H1 (cell line): ENCODE measurements around the gene VWCE. TPM values are rescaled to one million over a fixed set of nuclear protein-coding genes. Genes with fewer than 3 reads are reported as not detected.

ENCODE experiments used
- CTCF ChIA-PET: fragments of 300-600 bp; sonication (Branson Sonifier 250); formaldehyde crosslinking; loops from one replicate; lab custom pipeline; 2021; ENCODE audit not compliant: partially characterized antibody; lab: Charles Lee
- POLR2A ChIA-PET: fragments of 300-600 bp; sonication (Branson Sonifier 250); formaldehyde crosslinking; loops from one replicate; lab custom pipeline; 2021; ENCODE audit warnings: inconsistent platforms; ENCODE audit not compliant: partially characterized antibody; lab: Charles Lee
- DNase-seq, 2 experiments: peaks; one replicate each; pipeline versions ENCODE4 v3.0.0 to v3.0.0-alpha.2; 2010 to 2022; ENCODE audit warnings: low spot score in 2 of 2, low read depth in 1 of 2, mixed read lengths in 1 of 2
- FAIRE-seq: peaks from 2 replicates; lab custom pipeline; 2011; peaks lifted over from hg19 to GRCh38; lab: Jason Lieb, UNC
- H2AFZ ChIP-seq: 2 replicates; pipeline ENCODE4 v1.8.1; 2012; ENCODE audit warnings: low read length, inconsistent platforms
- H2AK5ac ChIP-seq: 2 replicates; pipeline ENCODE4 v1.6.1; 2013; ENCODE audit warnings: low read depth, low read length
- H2BK120ac ChIP-seq: replicated peaks from 2 replicates; pipeline ENCODE3; 2013; ENCODE audit warnings: low read depth, low read length, inconsistent platforms
- H2BK12ac ChIP-seq: 2 replicates; pipeline ENCODE4 v1.6.1; 2013; ENCODE audit warnings: low read depth, low read length
- H2BK15ac ChIP-seq: 2 replicates; pipeline ENCODE4 v1.6.1; 2013; ENCODE audit warnings: low read length
- H2BK20ac ChIP-seq: 2 replicates; pipeline ENCODE4 v1.6.1; 2013; ENCODE audit warnings: low read length
- H2BK5ac ChIP-seq: 2 replicates; pipeline ENCODE4 v1.6.1; 2013; ENCODE audit warnings: low read depth, low read length
- H3K14ac ChIP-seq: 2 replicates; pipeline ENCODE4 v1.6.1; 2013; ENCODE audit warnings: inconsistent platforms; ENCODE audit not compliant: insufficient read length
- H3K18ac ChIP-seq: 2 replicates; pipeline ENCODE4 v1.6.1; 2013; ENCODE audit warnings: low read length; ENCODE audit errors: extremely low read depth
- H3K23ac ChIP-seq: 2 replicates; pipeline ENCODE4 v1.6.1; 2013; ENCODE audit warnings: inconsistent platforms; ENCODE audit not compliant: insufficient read length
- H3K23me2 ChIP-seq: 2 replicates; pipeline ENCODE4 v1.6.1; 2013; ENCODE audit warnings: low read depth, low read length
- H3K27ac ChIP-seq: 2 replicates; pipeline ENCODE4 v1.6.1; 2011; ENCODE audit warnings: low read depth, low read length, inconsistent platforms
- H3K27me3 ChIP-seq, 4 experiments: replicated peaks in 1 of 4; 1 replicate in 1 of 4; 2 replicates in 3 of 4; pipeline versions ENCODE4 v1.6.1 to v1.8.1; 2011 to 2013; ENCODE audit warnings: low read length in 3 of 4, mild to moderate bottlenecking in 3 of 4, inconsistent platforms in 2 of 4, mixed read lengths in 2 of 4, moderate library complexity in 1 of 4; ENCODE audit not compliant: control insufficient read depth in 3 of 4, insufficient read depth in 3 of 4; ENCODE audit errors: extremely low read depth in 1 of 4
- H3K36me3 ChIP-seq, 4 experiments: 2 replicates each; pipeline versions ENCODE4 v1.6.1 to v1.8.1; 2011 to 2013; ENCODE audit warnings: mild to moderate bottlenecking in 4 of 4, low read length in 3 of 4, moderate library complexity in 2 of 4, control low read depth in 1 of 4, inconsistent platforms in 1 of 4; ENCODE audit not compliant: insufficient read depth in 4 of 4, control insufficient read depth in 2 of 4
- H3K4ac ChIP-seq: replicated peaks from 2 replicates; pipeline ENCODE3; 2013; ENCODE audit warnings: low read length, low read depth, mixed read lengths, inconsistent platforms; ENCODE audit not compliant: insufficient read length
- H3K4me1 ChIP-seq, 4 experiments: replicated peaks in 1 of 4; 1 replicate in 1 of 4; 2 replicates in 3 of 4; pipeline versions ENCODE4 v1.6.1 to v1.8.1; 2011 to 2013; ENCODE audit warnings: low read length in 3 of 4, inconsistent platforms in 2 of 4, mixed read lengths in 1 of 4; ENCODE audit not compliant: insufficient read depth in 4 of 4, control insufficient read depth in 3 of 4
- H3K4me2 ChIP-seq, 2 experiments: 2 replicates each; pipeline versions ENCODE4 v1.6.1 to v1.8.1; 2011 to 2013; ENCODE audit warnings: low read depth in 2 of 2, low read length in 2 of 2, control low read depth in 1 of 2, inconsistent platforms in 1 of 2, mild to moderate bottlenecking in 1 of 2; ENCODE audit not compliant: insufficient read depth in 1 of 2
- H3K4me3 ChIP-seq, 4 experiments: fragments of 200-600, 300-600 bp in 1 of 4; sonication (generic), shearing (Covaris generic), sonication (Bioruptor Twin) in 1 of 4; 2 replicates each; pipeline versions ENCODE4 v1.5.1 to v1.8.1; 2011 to 2016; ENCODE audit warnings: low read length in 4 of 4, low read depth in 3 of 4, control low read depth in 2 of 4, inconsistent platforms in 2 of 4, mild to moderate bottlenecking in 2 of 4, mixed read lengths in 1 of 4, moderate library complexity in 1 of 4; ENCODE audit not compliant: insufficient read depth in 2 of 4; ENCODE audit errors: extremely low read depth in 1 of 4
- H3K56ac ChIP-seq: replicated peaks from 2 replicates; pipeline ENCODE3; 2013; ENCODE audit warnings: low read depth, mild to moderate bottlenecking, mixed read lengths, low read length, inconsistent platforms; ENCODE audit not compliant: insufficient read length
- H3K79me1 ChIP-seq: 2 replicates; pipeline ENCODE4 v1.6.1; 2013; ENCODE audit warnings: low read depth, low read length, control low read depth
- H3K79me2 ChIP-seq, 2 experiments: 2 replicates each; pipeline versions ENCODE4 v1.6.1 to v1.8.1; 2012 to 2013; ENCODE audit warnings: low read length in 2 of 2, mild to moderate bottlenecking in 2 of 2, inconsistent platforms in 1 of 2; ENCODE audit not compliant: insufficient read depth in 2 of 2, control insufficient read depth in 1 of 2
- H3K9ac ChIP-seq, 4 experiments: replicated peaks in 1 of 4; 1 replicate in 1 of 4; 2 replicates in 3 of 4; pipeline versions ENCODE4 v1.6.1 to v1.8.1; 2011 to 2013; ENCODE audit warnings: low read depth in 3 of 4, low read length in 3 of 4, control low read depth in 2 of 4, mild to moderate bottlenecking in 2 of 4, moderate library complexity in 2 of 4, inconsistent platforms in 1 of 4; ENCODE audit errors: extremely low read depth in 1 of 4
- H3K9me3 ChIP-seq, 2 experiments: 2 replicates each; pipeline versions ENCODE4 v1.6.1 to v1.8.1; 2012 to 2013; ENCODE audit warnings: mild to moderate bottlenecking in 2 of 2, moderate library complexity in 2 of 2, control low read depth in 1 of 2, inconsistent platforms in 1 of 2, low read depth in 1 of 2, low read length in 1 of 2, mixed read lengths in 1 of 2; ENCODE audit not compliant: insufficient read depth in 2 of 2
- H4K20me1 ChIP-seq, 2 experiments: replicated peaks in 1 of 2; 2 replicates each; pipeline versions ENCODE3 to v1.8.1; 2011 to 2013; ENCODE audit warnings: inconsistent platforms in 2 of 2, low read length in 2 of 2, mild to moderate bottlenecking in 1 of 2; ENCODE audit not compliant: insufficient read depth in 2 of 2, control insufficient read depth in 1 of 2
- H4K5ac ChIP-seq: 2 replicates; pipeline ENCODE4 v1.6.1; 2013; ENCODE audit warnings: low read length, low read depth, mixed read lengths, inconsistent platforms; ENCODE audit not compliant: insufficient read length
- H4K8ac ChIP-seq: 2 replicates; pipeline ENCODE4 v1.8.0; 2013; ENCODE audit warnings: mild to moderate bottlenecking, moderate library complexity, low read length, inconsistent platforms; ENCODE audit not compliant: insufficient read depth; ENCODE audit errors: extremely low read depth
- H4K91ac ChIP-seq: replicated peaks from 2 replicates; pipeline ENCODE3; 2013; ENCODE audit warnings: low read length, mixed read lengths, inconsistent platforms; ENCODE audit not compliant: insufficient read length
- ASH2L ChIP-seq: fragments of 200-600, 300-600 bp; sonication (generic); IDR thresholded peaks from one replicate; pipeline ENCODE4 v1.7.1; 2017; ENCODE audit warnings: low read length
- ATF3 ChIP-seq: IDR thresholded peaks from 2 replicates; pipeline ENCODE4 v1.6.1; 2011; ENCODE audit warnings: low read depth, mild to moderate bottlenecking, low read length; ENCODE audit not compliant: insufficient read depth
- CBX5 ChIP-seq: fragments of 300-800, 300-1000 bp; sonication (generic); IDR thresholded peaks from 2 replicates; pipeline ENCODE4 v1.7.1; 2016; ENCODE audit warnings: antibody characterized with exemption, low read length, low read depth
- CHD2 ChIP-seq: IDR thresholded peaks from 2 replicates; pipeline ENCODE4 v1.6.1; 2012; ENCODE audit warnings: low read length, improper control_type of control experiment
- EGR1 ChIP-seq: IDR thresholded peaks from 2 replicates; pipeline ENCODE4 v1.6.1; 2011; ENCODE audit warnings: low read depth, low read length, borderline replicate concordance
- POU5F1 ChIP-seq: IDR thresholded peaks from 2 replicates; pipeline ENCODE4 v1.6.1; 2011; ENCODE audit warnings: low read depth, mild to moderate bottlenecking, low read length, moderate library complexity
- RAD21 ChIP-seq, 2 experiments: IDR thresholded peaks in 1 of 2; conservative IDR thresholded peaks in 1 of 2; 2 replicates each; pipeline ENCODE4 v1.6.1; 2011; ENCODE audit warnings: low read depth in 2 of 2, low read length in 2 of 2, improper control_type of control experiment in 1 of 2, inconsistent platforms in 1 of 2, mild to moderate bottlenecking in 1 of 2, moderate library complexity in 1 of 2
- RNF2 ChIP-seq: fragments of 200-900, 300-1000 bp; sonication (generic); IDR thresholded peaks from 2 replicates; pipeline ENCODE4 v1.7.1; 2016; ENCODE audit warnings: borderline replicate concordance, low read depth, mild to moderate bottlenecking, antibody characterized with exemption, low read length; ENCODE audit not compliant: poor library complexity, severe bottlenecking; ENCODE audit errors: missing control alignments
- TAF7 ChIP-seq: optimal IDR thresholded peaks from 2 replicates; pipeline ENCODE3; 2011; ENCODE audit warnings: low read depth, mild to moderate bottlenecking, inconsistent platforms, low read length, moderate library complexity, borderline replicate concordance
- TCF12 ChIP-seq: IDR thresholded peaks from 2 replicates; pipeline ENCODE4 v1.6.1; 2011; ENCODE audit warnings: low read depth, mild to moderate bottlenecking, low read length
- WGBS, 2 experiments: shearing (Covaris generic) in 1 of 2; methylation state at CpG; one replicate each; pipeline versions ENCODE4 v1.1.6 to v1.1.7; 2013 to 2015; ENCODE audit warnings: low lambda C conversion rate in 2 of 2, mixed read lengths in 2 of 2, inconsistent platforms in 1 of 2, low coverage in 1 of 2, missing lambda C conversion rate in 1 of 2; ENCODE audit not compliant: insufficient replicate concordance in 2 of 2, insufficient coverage in 1 of 2, insufficient read length in 1 of 2; ENCODE audit errors: extremely low coverage in 1 of 2, missing lambda C conversion rate in 1 of 2; 5-methylcytosine and 5-hydroxymethylcytosine counted together
- polyA plus RNA-seq, 7 experiments: library from polyadenylated mRNA; depleted of rRNA in 3 of 7; stranded (reverse) in 5 of 7; unstranded in 2 of 7; fragments of >200 nt in 5 of 7; fragments of 200-250 nt in 2 of 7; gene quantifications; 1 replicate in 5 of 7; 2 replicates in 1 of 7; 4 replicates in 1 of 7; pipeline versions ENCODE4 v1.2.1 to v1.2.3, GENCODE V29; 2011 to 2013; ENCODE audit warnings: missing spikeins in 2 of 7, mixed read lengths in 2 of 7
- total RNA-seq: library from RNA; stranded (reverse); fragmentation: NEBNext Ultra II Directional; extraction: Animal tissue kit (Norgen Biotek cat#: 25700); gene quantifications from 2 replicates; pipeline ENCODE4 v1.2.1, GENCODE V29; 2021

The VWCE gene
- total and polyA plus RNA-seq, 2 of the 8 experiments (the other 6 are each of a cell fraction or from before 2014, with no cell fraction given) = 9.5 to 12.3 TPM

- Histone ChIP-seq H4K91ac (no peak overlapping the region), H3K9me3 (no peaks in the 10 kb centered on the region), H3K4ac (no peak overlapping the region), H3K23ac (no peak overlapping the region), H3K79me2 (no peaks in the 10 kb centered on the region)
- DNase-seq = no peak
- TF ChIP-seq POU5F1 (no peak), CBX5 (no peak), RAD21 (IDR thresholded peaks at IDR 0.05 in 1 of 2, conservative IDR thresholded peaks at IDR 0.05 in 1 of 2; ENCODE audit: low read depth in 2 of 2, low read length in 2 of 2) (no peak), EGR1 (no peak), ATF3 (no peak), ASH2L (no peak), TAF7 (no peak), RNF2 (no peak), TCF12 (no peak), CHD2 (no peak)
- TF ChIP-seq, all 59 proteins: peak for 0
- no peak overlapping the region for H3K4me3 ChIP-seq
- 83% methylated on average over 4 of the region's 4 CpGs; no CpG with 5 or more reads in 1 of the 2 experiments for WGBS, 2 experiments
- no peaks in the 10 kb centered on the region for H4K20me1 ChIP-seq
- H2BK12ac ChIP-seq = no peak overlapping the region
- no peak overlapping the region for H3K4me2 ChIP-seq
- no peak overlapping the region for H4K8ac ChIP-seq
- H3K27me3 ChIP-seq = no peaks in the 10 kb centered on the region
- H2AK5ac ChIP-seq = no peak overlapping the region
- no peak overlapping the region for H3K14ac ChIP-seq
- no peak overlapping the region for H2AFZ ChIP-seq
- H2BK20ac ChIP-seq = no peak overlapping the region
- no peak overlapping the region for H3K27ac ChIP-seq
- ChIA-PET POLR2A (interaction anchor here (0.7 to 39.7 kb wide), 3 partner anchors 8 to 72 kb away, joined by 3 to 1106 read pairs (median 61); partner anchors contain the start of genes CYB561A3 and TMEM138), CTCF (interaction anchor here (1.5 to 10.1 kb wide), 4 partner anchors 8 to 299 kb away, joined by 3 to 290 read pairs (median 168); partner anchors contain the start of genes CYB561A3 and TMEM138)
- no peak overlapping the region for H4K5ac ChIP-seq
- H2BK15ac ChIP-seq = no peak overlapping the region
- no peak overlapping the region for H3K9ac ChIP-seq
- no peak overlapping the region for H3K18ac ChIP-seq
- peaks cover 0 to 13% (median 4%) of the 10 kb centered on the region in 4 experiments; a peak in 4 of 8 replicates for H3K36me3 ChIP-seq
- H3K56ac ChIP-seq = no peak overlapping the region
- H2BK5ac ChIP-seq = no peak overlapping the region
- FAIRE-seq = no peak
- no peak overlapping the region for H2BK120ac ChIP-seq
- H3K79me1 ChIP-seq = no peaks in the 10 kb centered on the region
- peaks cover 0 to 6% (median 1%) of the 10 kb centered on the region in 4 experiments; a peak in 5 of 7 replicates for H3K4me1 ChIP-seq
- H3K23me2 ChIP-seq = no peaks in the 10 kb centered on the region
These were observed 44.4 kb upstream of the VWCE start for GRCh38 chr11:61339490-61339878.
